Lower leg skin (tissue), 3 donors: ENCODE data around the gene OR5B17.

ENCODE experiments used
- CTCF ChIP-seq, 3 donors: fragments of 450-650 bp; IDR thresholded peaks; one replicate each; pipeline ENCODE4 v1.5.1; 2016; ENCODE audit warnings: antibody characterized with exemption in 3 of 3, mild to moderate bottlenecking in 3 of 3, moderate library complexity in 2 of 3
- POLR2A ChIP-seq, 2 donors: fragments of 450-650 bp; IDR thresholded peaks; one replicate each; pipeline ENCODE4 v1.6.1; 2016 to 2017; ENCODE audit warnings: antibody characterized with exemption in 2 of 2, mild to moderate bottlenecking in 1 of 2, moderate library complexity in 1 of 2

DNA sequence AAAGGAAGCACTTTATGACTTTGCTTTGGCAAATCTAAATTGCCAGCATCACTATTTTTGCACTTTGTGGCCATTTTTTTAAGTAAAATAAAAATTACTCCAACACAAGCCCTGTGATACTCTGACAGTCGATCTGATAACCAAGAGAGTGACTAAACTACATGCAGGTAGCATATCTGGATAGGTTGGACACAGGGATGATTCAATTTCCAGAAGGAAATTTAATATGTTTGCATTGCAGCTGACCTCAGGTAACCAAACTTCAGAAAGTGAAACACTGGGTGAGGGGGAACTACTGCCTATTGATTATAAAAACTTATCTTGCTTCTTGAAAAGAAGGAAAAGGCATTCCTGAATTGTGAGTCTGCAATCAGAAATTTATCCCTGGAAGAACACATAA is 33.9 kb upstream of the OR5B17 start:
- TF ChIP-seq CTCF (IDR thresholded peaks at IDR 0.05), result no peak
- TF ChIP-seq POLR2A (IDR thresholded peaks at IDR 0.05), result no peak
